Fibroblast of gingiva (primary cell): Measurements from ENCODE around the gene ADORA1.

Experiments
- DNase-seq: peaks from one replicate; pipeline ENCODE4 v3.0.0-alpha.2; 2011; ENCODE audit warnings: low read depth

ADORA1 gene

DNA sequence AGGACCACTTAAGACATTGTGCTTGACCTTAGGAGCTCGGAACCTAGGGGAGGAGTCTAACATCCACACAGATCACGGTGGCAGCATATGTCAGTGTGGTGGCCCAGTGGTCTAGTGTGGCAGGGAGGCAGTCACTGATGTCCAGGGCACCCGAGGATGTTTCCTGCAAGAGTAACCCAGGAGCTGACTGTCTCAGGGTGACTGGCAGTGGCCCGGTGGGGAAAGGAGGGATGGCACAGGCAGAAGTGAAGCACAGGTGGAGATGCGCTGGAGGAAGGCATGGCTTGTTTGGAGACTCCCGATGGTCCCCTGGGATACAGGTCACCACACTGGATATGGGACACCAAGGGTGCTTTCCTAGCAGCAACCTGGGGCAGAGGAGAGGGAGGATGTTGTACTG, 85.6 kb downstream of the ADORA1 start:
- no peak for DNase-seq

DNA sequence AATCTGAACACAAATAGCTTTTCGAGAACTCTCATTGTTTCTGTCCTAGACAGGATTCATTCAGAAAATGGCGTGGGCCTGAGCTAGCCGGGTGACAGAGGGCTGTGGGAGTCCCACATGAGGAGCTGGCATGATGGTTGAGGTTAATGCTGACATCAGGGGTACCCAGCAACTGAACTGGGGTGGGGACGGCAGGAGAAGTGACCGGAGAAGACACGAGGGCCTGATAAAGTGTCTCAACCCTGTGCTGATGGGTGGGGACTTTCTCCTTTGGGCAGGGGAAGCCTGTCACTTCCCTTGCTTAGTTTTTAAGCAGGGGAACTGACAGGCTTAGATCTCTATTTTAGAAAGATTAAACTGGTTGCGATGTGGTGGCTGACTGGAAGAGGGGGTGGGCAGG, 87.3 kb downstream of the ADORA1 start:
- no peak for DNase-seq

DNA sequence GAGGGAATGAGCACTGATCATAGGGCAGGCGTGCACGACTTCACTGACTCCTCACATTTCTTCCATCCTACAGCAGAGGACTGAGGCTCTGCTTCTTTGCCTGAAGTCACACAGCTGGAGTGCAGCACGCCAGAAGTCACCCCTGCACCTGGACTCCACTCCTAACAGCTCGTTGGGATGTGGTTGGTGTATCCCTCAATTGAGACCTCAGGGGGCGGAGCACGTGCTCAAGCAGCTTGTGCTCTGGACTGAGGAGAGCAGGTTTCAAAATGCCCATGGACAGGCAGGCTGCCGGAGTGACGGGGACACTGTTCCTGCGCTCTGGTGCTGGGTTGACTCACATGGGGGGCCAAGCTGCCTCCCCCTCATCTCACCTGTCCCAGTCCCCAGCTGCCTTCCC, 88.0 kb downstream of the ADORA1 start:
- DNase-seq: no peak

DNA sequence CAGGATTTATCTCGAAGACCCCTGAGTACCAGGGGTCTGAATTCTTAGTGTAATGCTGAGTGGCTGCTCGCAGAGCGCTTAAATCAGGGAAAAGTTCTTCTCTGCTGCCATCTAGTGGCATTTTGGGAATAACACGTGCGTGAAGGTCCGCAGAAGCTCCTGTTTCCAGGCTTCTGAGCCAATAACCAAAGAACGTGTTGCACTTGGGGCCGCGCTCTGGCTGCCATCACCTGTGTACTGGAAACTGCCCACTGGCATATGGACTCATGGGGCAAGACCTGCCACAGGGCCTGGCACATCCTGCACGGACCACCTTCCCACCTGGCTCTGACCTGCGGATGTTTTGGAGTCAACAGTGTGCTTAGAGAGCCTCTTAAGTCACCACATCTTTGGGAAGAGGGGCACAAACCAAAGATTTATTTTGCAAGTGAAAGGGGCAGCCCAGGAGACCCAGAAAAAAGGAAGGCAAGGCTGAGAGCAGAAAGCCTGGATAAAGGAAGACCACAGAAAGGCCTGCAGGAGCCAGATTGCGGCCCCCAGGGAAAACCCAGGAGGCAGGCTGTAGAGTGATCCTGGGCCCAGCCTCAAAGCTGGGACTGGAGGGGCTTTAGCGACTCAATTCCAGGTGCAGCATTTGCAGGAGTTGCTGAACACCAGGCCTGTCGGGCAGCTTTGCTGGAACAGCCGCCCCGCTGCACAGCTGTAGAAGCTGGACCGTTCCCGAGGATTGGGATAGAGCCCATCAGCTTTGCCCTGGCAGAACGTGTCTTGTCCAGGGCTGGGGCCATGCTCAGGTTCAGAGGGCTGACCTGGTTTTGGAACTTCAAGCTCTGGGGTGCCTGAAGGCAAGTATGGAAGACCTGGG, 89.0 kb downstream of the ADORA1 start:
- DNase-seq: peak; percentile 44
